GM19099 (cell line): ENCODE data around the gene USP4.

ENCODE experiments used
- POLR2A ChIP-seq: IDR thresholded peaks from 3 replicates; pipeline ENCODE4 v1.6.1; 2011; ENCODE audit warnings: low read depth; ENCODE audit not compliant: insufficient read length; ENCODE audit errors: extremely low read depth

Gene USP4

DNA sequence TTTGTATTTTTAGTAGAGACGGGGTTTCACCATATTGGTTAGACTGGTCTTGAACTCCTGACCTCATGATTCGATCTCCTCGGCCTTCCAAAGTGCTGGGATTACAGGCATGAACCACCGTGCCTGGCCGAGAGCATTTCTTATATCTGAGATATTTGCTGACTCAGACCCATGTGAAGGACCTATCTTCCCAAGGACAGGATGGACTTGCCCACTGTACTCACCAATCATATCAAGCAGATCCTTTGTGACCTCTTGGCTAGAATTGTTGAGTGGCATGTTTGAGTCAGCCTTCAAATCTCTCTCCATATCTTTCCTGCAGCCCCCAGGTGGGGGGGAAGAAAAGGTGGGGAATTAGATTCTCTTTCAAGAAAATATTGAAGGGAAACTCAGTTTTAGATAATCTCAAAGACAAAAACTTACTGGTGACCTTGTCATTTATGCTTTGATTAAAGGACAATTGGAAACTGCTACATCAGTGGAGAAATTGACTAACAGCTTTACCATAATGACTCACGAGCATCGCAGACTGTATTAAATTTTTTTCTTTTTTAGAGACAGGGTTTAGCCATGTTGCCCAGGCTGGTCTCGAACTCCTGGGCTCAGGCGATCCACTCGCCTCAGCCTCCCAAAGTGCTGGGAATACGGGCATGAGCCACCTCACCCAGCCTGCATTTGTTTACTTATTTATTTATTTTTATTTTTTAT is 65.9 kb downstream of the USP4 start:
- no peak for TF ChIP-seq POLR2A

DNA sequence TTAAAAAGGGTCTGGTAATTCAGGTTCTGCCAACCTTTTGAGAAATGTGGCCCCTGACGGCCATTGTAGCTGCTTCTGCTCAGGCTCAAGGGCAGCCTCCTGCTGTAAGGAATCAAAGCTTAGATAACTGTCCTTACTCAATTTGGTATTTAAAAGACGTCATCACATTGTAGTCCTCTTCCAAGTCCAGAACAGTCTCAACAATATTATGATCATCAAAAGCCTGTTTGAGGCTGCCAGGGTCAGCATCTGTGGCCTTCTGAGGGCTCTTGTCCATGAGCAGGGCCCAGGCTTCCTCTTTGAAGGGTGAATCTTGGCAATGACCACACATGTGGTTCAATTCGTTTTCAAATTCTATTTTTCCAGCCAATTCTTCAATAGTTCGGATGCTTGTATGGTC is 68.8 kb downstream of the USP4 start:
- TF ChIP-seq POLR2A = no peak

DNA sequence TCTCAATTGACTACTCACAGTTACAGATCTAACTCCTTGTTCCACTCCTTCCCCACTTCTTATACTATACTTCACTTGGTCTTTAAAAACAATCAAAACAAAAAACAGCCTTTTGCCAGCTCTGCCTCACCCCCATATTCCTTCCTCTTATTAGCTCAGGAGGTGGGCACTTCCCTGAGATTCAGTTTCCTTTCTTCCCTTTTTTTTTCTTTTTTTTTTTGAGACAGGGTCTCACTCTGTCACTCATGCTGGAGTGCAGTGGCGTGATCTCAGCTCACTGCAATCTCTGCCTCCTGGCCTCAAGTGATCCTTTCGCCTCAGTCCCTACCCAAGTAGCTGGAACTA is 69.7 kb downstream of the USP4 start:
- TF ChIP-seq POLR2A = no peak

DNA sequence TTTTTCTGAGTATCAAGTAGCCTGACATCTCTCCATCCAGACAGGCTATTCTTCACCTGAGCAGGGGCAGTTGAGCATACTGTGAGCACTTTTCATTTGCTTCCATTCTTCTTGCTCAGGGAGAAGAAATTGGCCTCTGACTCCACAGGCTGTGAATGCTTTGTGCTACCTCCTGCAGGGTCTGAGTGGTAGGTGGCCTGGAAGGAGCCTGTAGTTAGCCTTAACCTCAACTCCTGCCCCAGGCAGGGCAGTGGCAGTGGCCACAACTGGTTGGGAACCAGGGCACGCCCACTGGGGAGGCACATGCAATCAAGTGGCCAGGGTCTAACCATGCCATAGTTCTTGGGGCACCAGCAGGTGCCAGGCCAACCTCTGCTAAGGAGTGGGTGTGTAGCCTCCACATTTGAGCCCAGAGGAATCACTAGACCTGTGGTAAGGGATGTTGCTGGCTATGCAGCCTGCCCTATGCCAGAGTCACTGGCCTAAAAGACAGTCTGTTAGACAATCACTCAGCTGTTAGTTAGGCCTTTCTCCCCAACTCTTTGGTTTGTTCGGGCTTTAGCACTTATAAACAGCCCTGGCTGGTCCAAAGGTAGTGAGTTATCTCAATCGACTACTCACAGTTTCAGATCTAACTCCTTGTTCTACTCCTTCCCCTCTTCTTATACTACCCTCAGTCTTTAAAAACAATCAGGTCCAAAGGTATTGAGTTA is 70.3 kb downstream of the USP4 start:
- TF ChIP-seq POLR2A = no peak

DNA sequence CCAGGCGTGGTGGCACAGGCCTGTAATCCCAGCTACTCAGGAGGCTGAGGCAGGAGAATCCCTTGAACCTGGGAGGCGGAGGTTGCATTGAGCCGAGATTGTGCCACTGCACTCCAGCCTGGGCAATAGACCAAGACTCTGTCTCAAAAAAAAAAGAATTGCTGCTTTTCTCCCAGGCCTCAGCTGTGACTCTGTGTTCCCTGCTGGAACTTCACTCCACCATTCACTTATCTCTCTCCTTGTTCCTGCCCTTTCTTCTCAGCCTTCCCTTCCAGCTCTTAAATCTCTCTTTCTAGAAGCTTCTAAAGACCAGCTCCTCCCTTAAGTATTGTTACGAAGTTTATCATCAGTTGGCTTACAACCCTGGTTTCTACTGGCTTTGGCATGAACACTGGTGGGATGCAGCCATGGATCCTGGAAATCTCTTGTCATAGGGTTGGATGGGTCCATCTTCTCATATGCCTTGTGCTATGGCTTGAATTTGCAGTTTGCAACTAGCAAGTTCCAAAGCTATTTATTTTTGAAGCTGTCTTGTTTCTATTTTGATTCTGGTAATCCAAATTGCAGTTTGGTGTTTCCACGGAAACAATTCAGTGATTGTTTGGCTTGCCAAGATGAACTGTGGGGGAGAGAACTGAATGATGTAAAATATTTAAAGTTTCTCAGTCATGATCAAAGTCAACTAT is 73.3 kb downstream of the USP4 start:
- TF ChIP-seq POLR2A = no peak

DNA sequence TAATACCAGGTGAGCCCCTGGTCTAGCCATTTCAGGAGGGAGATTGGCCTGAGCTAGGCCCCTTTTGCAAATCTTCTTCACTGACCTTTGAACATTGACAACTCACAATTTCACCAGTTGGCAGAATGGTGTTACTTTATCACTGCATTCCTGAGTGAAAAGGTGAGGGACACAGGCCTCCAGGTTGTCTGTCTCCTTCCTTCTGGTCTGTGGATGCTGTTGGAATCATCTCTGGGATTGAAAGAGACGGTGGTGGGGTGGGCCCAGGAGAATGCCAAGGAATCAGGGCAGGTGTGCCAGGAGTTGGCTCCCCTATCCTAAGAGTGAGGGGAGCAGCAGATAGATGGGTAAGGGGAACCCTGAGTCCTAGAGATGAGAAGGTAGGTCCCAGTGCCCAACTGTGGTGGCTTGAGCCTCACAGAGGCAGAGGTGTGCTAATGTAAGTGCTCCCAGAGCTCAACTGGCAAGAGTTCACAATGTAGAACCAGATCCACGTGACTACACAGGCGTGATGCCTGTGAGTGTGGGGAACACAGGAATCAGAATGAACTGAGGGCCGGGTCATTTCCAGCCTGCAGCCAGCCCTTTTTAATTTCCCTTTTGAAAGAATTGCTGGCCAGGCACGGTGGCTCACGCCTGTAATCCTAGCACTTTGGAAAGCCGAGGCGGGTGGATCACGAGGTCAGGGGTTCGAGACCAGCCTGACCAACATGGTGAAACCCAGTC is 74.0 kb downstream of the USP4 start:
- no peak for TF ChIP-seq POLR2A

DNA sequence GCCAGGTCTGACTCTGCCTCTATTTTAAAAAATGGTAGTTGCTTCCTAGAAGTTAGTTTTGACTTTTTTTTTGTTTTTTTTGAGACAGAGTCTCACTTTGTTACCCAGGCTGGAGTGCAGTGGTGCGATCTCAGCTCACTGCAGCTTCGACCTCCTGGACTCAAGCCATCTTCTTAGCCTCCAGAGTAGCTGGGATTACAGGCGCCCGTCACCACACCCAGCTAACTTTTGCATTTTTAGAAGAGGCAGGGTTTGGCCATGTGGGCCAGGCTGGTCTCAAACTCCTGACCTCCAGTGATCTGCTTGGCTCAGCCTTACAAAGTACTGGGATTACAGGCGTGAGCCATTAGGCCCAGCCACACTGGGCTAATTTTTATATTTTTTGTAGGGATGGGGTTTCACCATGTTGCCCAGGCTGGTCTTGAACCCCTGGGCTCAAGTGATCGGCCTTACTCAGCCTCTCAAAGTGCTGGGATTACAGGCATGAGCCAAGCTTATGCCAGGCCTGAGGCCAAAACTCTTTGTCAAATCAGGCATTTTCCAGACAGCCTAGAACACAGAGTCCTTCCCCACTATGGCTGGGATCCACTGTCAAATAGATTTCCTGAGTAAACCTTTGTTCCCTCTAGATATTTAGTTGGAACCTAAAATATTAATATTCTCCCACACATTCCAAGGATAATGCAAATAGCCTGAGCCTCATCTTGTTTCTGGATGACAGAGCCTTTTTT is 76.5 kb downstream of the USP4 start:
- TF ChIP-seq POLR2A = no peak

DNA sequence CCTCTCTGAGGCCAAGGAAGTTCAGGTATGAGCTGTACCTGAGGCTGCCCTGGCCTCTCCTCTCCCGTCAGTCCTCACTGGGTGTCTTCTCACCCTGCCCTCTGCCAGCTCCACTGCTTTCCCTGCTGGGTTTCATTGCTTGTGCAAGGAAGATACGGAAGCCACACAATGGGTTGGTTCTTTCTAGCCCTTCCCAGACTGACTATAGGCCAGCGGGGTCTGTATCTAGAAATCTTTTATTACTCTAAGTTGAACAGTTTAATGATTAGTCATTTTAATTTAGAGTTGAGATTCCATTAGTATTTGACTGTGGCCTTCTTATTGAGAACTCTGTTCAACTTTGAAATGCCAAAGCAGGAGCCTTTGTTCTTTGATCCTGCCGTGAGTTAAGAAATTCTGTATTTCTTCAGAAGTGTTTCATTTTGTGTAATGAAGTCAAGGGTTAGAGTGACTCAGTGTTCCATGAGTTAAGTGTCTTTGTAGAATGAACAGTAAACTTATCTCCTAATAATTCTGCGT is 79.0 kb downstream of the USP4 start:
- TF ChIP-seq POLR2A = no peak

DNA sequence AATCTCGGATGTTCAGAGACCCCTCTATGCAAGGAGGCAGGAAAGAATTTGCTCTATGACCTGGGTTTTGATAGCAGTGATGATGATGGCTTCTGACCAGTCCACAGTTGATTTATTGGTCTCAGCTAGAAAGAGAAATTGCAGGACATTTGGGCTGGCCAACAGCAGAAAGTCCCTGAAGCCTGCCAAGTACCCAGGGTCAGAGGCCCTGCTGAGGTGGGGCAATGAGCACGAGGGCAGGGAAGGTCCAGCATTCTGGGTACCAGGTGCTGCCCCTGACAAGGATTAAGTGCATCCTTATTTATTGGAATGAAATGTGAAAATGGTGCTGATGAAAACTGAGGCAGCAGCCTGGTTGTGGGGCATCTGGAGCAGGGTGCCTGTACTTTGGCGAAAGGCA is 82.7 kb downstream of the USP4 start:
- TF ChIP-seq POLR2A = no peak

DNA sequence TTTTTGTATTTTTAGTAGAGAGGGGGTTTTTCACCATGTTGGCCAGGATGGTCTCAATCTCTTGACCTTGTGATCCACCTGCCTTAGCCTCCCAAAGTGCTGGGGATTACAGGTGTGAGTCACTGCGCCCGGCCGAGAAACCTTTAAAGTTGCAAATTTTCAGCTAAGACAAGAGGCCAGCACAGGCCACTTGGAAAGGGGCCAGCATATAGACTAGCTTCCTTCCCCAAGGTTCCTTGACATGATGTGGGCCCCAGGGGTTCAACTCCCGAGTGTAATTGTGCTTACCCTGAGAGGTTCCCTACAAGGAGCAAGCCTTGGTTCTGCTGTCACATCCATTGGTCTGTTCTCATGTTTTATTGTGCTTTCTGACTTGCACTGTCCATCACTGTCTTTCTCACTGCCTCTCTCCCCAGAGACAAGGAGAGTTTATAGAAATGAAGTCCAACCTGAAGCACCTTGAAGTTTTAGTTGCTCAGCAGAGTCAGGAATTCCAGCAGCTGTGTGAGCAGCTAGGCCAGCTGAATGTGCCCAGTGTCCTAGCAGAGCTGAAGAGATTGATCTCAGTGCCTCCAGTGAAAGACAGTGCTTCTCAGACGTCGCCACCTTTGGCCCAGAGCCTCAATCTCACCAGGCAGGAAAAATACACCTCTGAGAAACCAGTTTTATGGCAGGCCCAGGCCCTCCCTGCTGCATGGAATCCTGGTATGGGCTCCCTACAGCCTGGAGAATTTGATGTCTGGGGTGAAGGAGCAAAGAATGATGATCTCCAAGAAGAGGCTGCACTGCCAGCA is 83.9 kb downstream of the USP4 start:
- TF ChIP-seq POLR2A = no peak

DNA sequence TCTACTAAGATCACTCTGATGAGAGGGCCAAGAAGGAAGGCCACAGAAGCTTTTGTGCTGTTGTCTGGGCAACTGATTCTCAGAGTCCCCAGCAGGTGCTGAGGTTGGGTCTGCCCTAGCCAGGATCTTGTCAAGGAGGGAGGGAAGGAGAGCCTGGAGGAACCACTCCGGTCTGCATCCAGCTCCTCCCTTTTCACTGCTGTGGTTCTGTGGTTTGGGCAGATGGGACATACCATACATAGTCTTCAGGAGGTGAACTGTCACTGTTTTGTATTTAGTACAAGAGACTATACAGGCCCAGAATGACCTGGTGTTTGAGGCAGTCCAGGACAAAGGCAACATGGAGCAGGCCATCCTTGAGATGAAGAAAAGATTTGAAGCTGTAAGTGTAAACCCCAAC is 84.7 kb downstream of the USP4 start:
- TF ChIP-seq POLR2A = no peak

DNA sequence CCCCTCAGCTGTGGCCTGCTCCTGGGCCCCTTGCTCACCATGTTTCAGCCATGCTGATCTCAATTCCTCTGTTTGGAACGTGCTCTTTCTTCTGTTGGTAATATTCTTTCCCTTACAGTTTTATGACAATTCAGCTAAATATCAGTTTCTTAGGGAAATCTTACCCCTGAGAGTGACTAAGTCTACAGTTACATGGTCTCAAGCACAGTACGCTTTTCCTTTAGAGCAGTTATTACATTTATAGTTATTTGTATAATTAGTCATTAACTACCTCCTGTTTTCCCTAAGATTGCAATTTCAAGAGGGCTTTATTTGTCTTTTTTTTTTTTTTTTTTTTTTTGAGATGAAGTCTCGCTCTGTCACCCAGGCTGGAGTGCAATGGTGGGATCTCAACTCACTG is 86.3 kb downstream of the USP4 start:
- TF ChIP-seq POLR2A = no peak

DNA sequence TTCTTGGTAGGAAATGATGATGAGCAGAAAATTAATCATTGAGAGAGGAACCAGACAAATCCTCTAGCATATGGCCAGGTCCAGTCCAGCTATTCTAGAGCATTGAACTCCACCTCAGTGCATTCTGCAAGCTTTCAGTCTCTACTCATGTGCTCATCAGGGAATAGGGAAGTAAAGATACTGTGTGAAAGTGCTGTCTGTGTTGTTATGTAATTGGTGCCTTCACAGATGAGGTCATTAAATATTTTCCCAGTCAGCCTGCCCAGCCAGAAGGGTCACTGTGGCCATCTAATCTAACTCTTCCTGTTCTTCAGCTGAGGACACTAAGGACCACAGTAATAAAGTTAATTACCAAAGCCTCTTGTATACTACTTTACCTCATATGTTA is 91.0 kb downstream of the USP4 start:
- TF ChIP-seq POLR2A = no peak
